HepG2 (cell line): ENCODE measurements around the gene CCL16. TPM values are rescaled to one million over a fixed set of nuclear protein-coding genes. Genes with fewer than 3 reads are reported as not detected.

ENCODE experiments used
- CEBPB ChIP-seq: IDR thresholded peaks from 2 replicates; pipeline ENCODE4 v1.6.1; 2011; ENCODE audit warnings: low read depth, low read length, improper control_type of control experiment, borderline replicate concordance
- GTF3A ChIP-seq: sonication (generic); formaldehyde crosslinking; conservative IDR thresholded peaks from 2 replicates; pipeline ENCODE4 v1.4.0; 2020; ENCODE audit warnings: mild to moderate bottlenecking, missing genetic modification reagents
- MZF1 ChIP-seq: sonication (generic); formaldehyde crosslinking; IDR thresholded peaks from 2 replicates; pipeline ENCODE4 v1.8.1; 2023; ENCODE audit warnings: mild to moderate bottlenecking, missing genetic modification reagents, borderline replicate concordance
- ZNF564 ChIP-seq: sonication (generic); formaldehyde crosslinking; IDR thresholded peaks from 2 replicates; pipeline ENCODE4 v1.8.1; 2023; ENCODE audit warnings: mild to moderate bottlenecking, missing genetic modification reagents
- ZSCAN22 ChIP-seq: sonication (generic); formaldehyde crosslinking; IDR thresholded peaks from 2 replicates; pipeline ENCODE4 v1.4.0; 2020; ENCODE audit warnings: mild to moderate bottlenecking, missing genetic modification reagents
- polyA plus RNA-seq, 8 experiments: library from polyadenylated mRNA; depleted of rRNA in 3 of 8; stranded (reverse) in 7 of 8; unstranded in 1 of 8; fragments of >200 nt; fragmentation: Illumina TruSeq in 4 of 8; extraction: Trizol in 4 of 8; gene quantifications; 2 replicates each; pipeline versions ENCODE4 v1.2.1 to v1.2.3, GENCODE V29; 2011 to 2016; ENCODE audit warnings: low read depth in 4 of 8, missing spikeins in 1 of 8, mixed read lengths in 1 of 8; ENCODE audit not compliant: insufficient read depth in 1 of 8
- total RNA-seq, 5 experiments: library from RNA; depleted of rRNA; stranded (reverse); fragments of >200 nt; fragmentation: Illumina TruSeq; extraction: Trizol; gene quantifications; 2 replicates each; pipeline ENCODE4 v1.2.3, GENCODE V29; 2016; ENCODE audit warnings: low read depth in 1 of 5
- TF ChIP-seq, protein P1 (sequence below): sonication (generic); formaldehyde crosslinking; IDR thresholded peaks from 2 replicates; pipeline ENCODE4 v1.8.0; 2022; ENCODE audit warnings: mild to moderate bottlenecking, missing genetic modification reagents
- TF ChIP-seq, protein P2 (sequence below): sonication (generic); formaldehyde crosslinking; IDR thresholded peaks from 2 replicates; pipeline ENCODE4 v1.8.1; 2022; ENCODE audit warnings: low read depth, mild to moderate bottlenecking, missing genetic modification reagents
- TF ChIP-seq, protein P3 (sequence below): sonication (generic); formaldehyde crosslinking; IDR thresholded peaks from 2 replicates; pipeline ENCODE4; 2020; ENCODE audit warnings: missing genetic modification reagents, mild to moderate bottlenecking, borderline replicate concordance
- TF ChIP-seq, protein P4 (sequence below): sonication (generic); formaldehyde crosslinking; IDR thresholded peaks from 2 replicates; pipeline ENCODE4 v1.5.0; 2020; ENCODE audit warnings: missing genetic modification reagents
- TF ChIP-seq, protein P5 (sequence below): sonication (generic); formaldehyde crosslinking; conservative IDR thresholded peaks from 2 replicates; pipeline ENCODE4 v1.4.0; 2020; ENCODE audit warnings: mild to moderate bottlenecking, missing genetic modification reagents, moderate library complexity

CCL16 gene
- total and polyA plus RNA-seq, 2 of the 13 experiments (the other 11 are each of a cell fraction or from before 2014, with no cell fraction given), result 2.0 to 14.7 TPM

DNA sequence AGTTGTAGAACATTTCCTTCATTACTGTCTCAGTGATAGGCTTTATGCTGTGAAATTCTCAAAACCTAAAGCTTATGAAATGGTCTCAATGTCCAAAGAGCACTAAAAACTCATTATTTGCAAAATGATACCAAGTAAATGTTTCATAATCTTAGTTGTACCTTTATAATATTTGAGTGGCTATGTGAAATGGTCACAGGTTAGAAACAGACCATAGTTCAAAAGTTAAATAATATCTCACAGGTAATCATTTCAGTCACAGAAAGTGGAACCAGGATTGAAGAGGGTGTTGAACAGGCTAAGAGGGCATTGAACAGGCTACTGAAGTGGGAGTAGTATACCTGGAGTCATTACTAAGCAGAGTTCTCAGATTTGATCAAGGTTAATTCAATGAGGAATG lies 53.6 kb downstream of the CCL16 start (continued):
- TF ChIP-seq, protein P1, sequence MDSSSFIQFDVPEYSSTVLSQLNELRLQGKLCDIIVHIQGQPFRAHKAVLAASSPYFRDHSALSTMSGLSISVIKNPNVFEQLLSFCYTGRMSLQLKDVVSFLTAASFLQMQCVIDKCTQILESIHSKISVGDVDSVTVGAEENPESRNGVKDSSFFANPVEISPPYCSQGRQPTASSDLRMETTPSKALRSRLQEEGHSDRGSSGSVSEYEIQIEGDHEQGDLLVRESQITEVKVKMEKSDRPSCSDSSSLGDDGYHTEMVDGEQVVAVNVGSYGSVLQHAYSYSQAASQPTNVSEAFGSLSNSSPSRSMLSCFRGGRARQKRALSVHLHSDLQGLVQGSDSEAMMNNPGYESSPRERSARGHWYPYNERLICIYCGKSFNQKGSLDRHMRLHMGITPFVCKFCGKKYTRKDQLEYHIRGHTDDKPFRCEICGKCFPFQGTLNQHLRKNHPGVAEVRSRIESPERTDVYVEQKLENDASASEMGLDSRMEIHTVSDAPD, result no peak
- TF ChIP-seq, protein P2, sequence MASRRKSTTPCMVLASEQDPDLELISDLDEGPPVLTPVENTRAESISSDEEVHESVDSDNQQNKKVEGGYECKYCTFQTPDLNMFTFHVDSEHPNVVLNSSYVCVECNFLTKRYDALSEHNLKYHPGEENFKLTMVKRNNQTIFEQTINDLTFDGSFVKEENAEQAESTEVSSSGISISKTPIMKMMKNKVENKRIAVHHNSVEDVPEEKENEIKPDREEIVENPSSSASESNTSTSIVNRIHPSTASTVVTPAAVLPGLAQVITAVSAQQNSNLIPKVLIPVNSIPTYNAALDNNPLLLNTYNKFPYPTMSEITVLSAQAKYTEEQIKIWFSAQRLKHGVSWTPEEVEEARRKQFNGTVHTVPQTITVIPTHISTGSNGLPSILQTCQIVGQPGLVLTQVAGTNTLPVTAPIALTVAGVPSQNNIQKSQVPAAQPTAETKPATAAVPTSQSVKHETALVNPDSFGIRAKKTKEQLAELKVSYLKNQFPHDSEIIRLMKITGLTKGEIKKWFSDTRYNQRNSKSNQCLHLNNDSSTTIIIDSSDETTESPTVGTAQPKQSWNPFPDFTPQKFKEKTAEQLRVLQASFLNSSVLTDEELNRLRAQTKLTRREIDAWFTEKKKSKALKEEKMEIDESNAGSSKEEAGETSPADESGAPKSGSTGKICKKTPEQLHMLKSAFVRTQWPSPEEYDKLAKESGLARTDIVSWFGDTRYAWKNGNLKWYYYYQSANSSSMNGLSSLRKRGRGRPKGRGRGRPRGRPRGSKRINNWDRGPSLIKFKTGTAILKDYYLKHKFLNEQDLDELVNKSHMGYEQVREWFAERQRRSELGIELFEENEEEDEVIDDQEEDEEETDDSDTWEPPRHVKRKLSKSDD (CRISPR knock-in tag), result no peak
- no peak for TF ChIP-seq ZNF564
- no peak for TF ChIP-seq GTF3A (CRISPR knock-in tag)
- TF ChIP-seq ZSCAN22, result no peak
- TF ChIP-seq, protein P3, sequence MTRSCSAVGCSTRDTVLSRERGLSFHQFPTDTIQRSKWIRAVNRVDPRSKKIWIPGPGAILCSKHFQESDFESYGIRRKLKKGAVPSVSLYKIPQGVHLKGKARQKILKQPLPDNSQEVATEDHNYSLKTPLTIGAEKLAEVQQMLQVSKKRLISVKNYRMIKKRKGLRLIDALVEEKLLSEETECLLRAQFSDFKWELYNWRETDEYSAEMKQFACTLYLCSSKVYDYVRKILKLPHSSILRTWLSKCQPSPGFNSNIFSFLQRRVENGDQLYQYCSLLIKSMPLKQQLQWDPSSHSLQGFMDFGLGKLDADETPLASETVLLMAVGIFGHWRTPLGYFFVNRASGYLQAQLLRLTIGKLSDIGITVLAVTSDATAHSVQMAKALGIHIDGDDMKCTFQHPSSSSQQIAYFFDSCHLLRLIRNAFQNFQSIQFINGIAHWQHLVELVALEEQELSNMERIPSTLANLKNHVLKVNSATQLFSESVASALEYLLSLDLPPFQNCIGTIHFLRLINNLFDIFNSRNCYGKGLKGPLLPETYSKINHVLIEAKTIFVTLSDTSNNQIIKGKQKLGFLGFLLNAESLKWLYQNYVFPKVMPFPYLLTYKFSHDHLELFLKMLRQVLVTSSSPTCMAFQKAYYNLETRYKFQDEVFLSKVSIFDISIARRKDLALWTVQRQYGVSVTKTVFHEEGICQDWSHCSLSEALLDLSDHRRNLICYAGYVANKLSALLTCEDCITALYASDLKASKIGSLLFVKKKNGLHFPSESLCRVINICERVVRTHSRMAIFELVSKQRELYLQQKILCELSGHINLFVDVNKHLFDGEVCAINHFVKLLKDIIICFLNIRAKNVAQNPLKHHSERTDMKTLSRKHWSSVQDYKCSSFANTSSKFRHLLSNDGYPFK (CRISPR knock-in tag), result no peak
- TF ChIP-seq, protein P4, sequence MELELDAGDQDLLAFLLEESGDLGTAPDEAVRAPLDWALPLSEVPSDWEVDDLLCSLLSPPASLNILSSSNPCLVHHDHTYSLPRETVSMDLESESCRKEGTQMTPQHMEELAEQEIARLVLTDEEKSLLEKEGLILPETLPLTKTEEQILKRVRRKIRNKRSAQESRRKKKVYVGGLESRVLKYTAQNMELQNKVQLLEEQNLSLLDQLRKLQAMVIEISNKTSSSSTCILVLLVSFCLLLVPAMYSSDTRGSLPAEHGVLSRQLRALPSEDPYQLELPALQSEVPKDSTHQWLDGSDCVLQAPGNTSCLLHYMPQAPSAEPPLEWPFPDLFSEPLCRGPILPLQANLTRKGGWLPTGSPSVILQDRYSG (CRISPR knock-in tag), result no peak
- TF ChIP-seq CEBPB, result no peak
- TF ChIP-seq MZF1 (CRISPR knock-in tag), result no peak
- TF ChIP-seq, protein P5, sequence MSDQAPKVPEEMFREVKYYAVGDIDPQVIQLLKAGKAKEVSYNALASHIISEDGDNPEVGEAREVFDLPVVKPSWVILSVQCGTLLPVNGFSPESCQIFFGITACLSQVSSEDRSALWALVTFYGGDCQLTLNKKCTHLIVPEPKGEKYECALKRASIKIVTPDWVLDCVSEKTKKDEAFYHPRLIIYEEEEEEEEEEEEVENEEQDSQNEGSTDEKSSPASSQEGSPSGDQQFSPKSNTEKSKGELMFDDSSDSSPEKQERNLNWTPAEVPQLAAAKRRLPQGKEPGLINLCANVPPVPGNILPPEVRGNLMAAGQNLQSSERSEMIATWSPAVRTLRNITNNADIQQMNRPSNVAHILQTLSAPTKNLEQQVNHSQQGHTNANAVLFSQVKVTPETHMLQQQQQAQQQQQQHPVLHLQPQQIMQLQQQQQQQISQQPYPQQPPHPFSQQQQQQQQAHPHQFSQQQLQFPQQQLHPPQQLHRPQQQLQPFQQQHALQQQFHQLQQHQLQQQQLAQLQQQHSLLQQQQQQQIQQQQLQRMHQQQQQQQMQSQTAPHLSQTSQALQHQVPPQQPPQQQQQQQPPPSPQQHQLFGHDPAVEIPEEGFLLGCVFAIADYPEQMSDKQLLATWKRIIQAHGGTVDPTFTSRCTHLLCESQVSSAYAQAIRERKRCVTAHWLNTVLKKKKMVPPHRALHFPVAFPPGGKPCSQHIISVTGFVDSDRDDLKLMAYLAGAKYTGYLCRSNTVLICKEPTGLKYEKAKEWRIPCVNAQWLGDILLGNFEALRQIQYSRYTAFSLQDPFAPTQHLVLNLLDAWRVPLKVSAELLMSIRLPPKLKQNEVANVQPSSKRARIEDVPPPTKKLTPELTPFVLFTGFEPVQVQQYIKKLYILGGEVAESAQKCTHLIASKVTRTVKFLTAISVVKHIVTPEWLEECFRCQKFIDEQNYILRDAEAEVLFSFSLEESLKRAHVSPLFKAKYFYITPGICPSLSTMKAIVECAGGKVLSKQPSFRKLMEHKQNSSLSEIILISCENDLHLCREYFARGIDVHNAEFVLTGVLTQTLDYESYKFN (CRISPR knock-in tag), result no peak
